CD4-positive, CD25-positive, alpha-beta regulatory T cell (primary cell): ENCODE data around the gene LMNTD1. TPM values are rescaled to one million over a fixed set of nuclear protein-coding genes. Genes with fewer than 3 reads are reported as not detected.
A peak's percentile ranks its signal among the peaks of the same experiment; 100 is the strongest.
"Not testable (repeated sequence)": the region's sequence is repeated elsewhere in the genome, so short reads cannot be mapped to it uniquely, and the experiment has no call there.

ENCODE experiments used
- ATAC-seq, 2 donors: fragments of 150-1000 bp; cut with Tn5 transposase; one replicate each; pipeline ENCODE4 v1.10.0; 2021; ENCODE audit warnings: low read depth in 2 of 2, moderate number of reproducible peaks in 2 of 2, moderate library complexity in 1 of 2
- DNase-seq, 3 donors: peaks; one replicate each; pipeline versions ENCODE4 v3.0.0 to v3.0.0-alpha.2; 2012 to 2022; ENCODE audit warnings: mixed read lengths in 1 of 3
- H3K27ac ChIP-seq: one replicate; pipeline ENCODE4 v1.7.0; 2013; ENCODE audit warnings: mild to moderate bottlenecking, low read length; ENCODE audit not compliant: insufficient read depth, poor library complexity, severe bottlenecking
- H3K27me3 ChIP-seq: one replicate; pipeline ENCODE4 v1.7.0; 2013; ENCODE audit warnings: low read length; ENCODE audit not compliant: control insufficient read depth, insufficient read depth
- H3K36me3 ChIP-seq: one replicate; pipeline ENCODE4 v1.7.0; 2013; ENCODE audit warnings: mild to moderate bottlenecking, low read length, moderate library complexity; ENCODE audit not compliant: control insufficient read depth, insufficient read depth
- H3K4me1 ChIP-seq: 2 replicates; pipeline ENCODE4 v1.7.0; 2013; ENCODE audit warnings: mild to moderate bottlenecking, low read length; ENCODE audit not compliant: insufficient read depth, control insufficient read depth, poor library complexity, severe bottlenecking
- H3K4me3 ChIP-seq: one replicate; pipeline ENCODE4 v1.7.0; 2013; ENCODE audit warnings: low read depth, mild to moderate bottlenecking, low read length, moderate library complexity
- H3K9me3 ChIP-seq, 2 experiments: 1 replicate in 1 of 2; 2 replicates in 1 of 2; pipeline ENCODE4 v1.7.0; 2013; ENCODE audit warnings: low read length in 2 of 2, mild to moderate bottlenecking in 1 of 2, moderate library complexity in 1 of 2; ENCODE audit not compliant: control insufficient read depth in 2 of 2
- H3K27ac Mint-ChIP-seq, 3 donors: one replicate each; pipeline ENCODE4 v1.8.0; 2020 to 2022; ENCODE audit warnings: mild to moderate bottlenecking in 3 of 3, mixed read lengths in 3 of 3, moderate library complexity in 2 of 3
- H3K27me3 Mint-ChIP-seq: one replicate; pipeline ENCODE4 v1.8.0; 2022; ENCODE audit warnings: mild to moderate bottlenecking, mixed read lengths
- H3K36me3 Mint-ChIP-seq: one replicate; pipeline ENCODE4 v1.8.0; 2020; ENCODE audit warnings: mixed read lengths
- H3K4me1 Mint-ChIP-seq, 4 donors: one replicate each; pipeline ENCODE4 v1.8.0; 2020 to 2022; ENCODE audit warnings: mixed read lengths in 4 of 4, mild to moderate bottlenecking in 1 of 4
- H3K4me3 Mint-ChIP-seq, 4 donors: one replicate each; pipeline ENCODE4 v1.8.0; 2020 to 2022; ENCODE audit warnings: mild to moderate bottlenecking in 4 of 4, mixed read lengths in 4 of 4, moderate library complexity in 3 of 4
- H3K9me3 Mint-ChIP-seq, 7 donors: one replicate each; pipeline ENCODE4 v1.8.0; 2020 to 2022; ENCODE audit warnings: mixed read lengths in 7 of 7, mild to moderate bottlenecking in 3 of 7, moderate library complexity in 2 of 7
- polyA plus RNA-seq, 4 donors: library from polyadenylated mRNA; unstranded; fragments of 300-500 nt; fragmentation: Illumina TruSeq; gene quantifications; one replicate each; pipeline ENCODE4 v1.2.3, GENCODE V29; 2021
- total RNA-seq: library from RNA; stranded (reverse); gene quantifications from one replicate; pipeline ENCODE4 v1.2.3, GENCODE V29; 2022

The LMNTD1 gene
- total and polyA plus RNA-seq, 5 donors from 2014 or later: not detected

DNA sequence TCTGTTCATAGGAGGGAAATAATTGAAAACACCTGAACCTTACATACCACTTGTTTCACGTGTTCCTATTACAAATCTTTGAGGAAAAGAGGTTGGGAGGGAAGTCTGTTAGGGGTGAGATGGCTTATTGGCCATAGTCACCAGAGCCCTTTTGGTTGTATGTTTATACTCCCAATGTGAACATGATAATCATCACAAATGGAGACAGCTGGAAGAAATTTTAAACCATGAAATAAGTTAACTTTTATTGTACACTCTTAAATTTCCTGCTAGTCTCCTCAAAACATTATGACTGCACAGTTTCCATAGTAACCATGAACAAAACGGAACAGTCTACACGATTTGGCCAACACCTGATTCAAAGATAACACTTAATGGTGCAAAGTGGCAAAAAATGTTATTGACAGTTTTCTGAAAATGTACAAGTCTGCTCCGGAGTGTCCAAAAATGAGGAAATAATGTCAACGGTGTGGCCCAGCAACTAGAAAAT lies 56.9 kb downstream of the LMNTD1 start:
- H3K27ac Mint-ChIP-seq: no peak overlapping the region
- Histone ChIP-seq H3K27me3 (no peaks in the 10 kb centered on the region), H3K36me3 (no peaks in the 10 kb centered on the region), H3K4me3 (no peak overlapping the region), H3K4me1 (no peaks in the 10 kb centered on the region), H3K9me3 (no peaks in the 10 kb centered on the region), H3K27ac (no peak overlapping the region)
- H3K27me3 Mint-ChIP-seq: peaks cover 5% of the 10 kb centered on the region
- DNase-seq: peak in 1 of 3 donors; percentile 9
- peak overlapping the region in 1 of 4 donors; percentile 52 for H3K4me3 Mint-ChIP-seq
- H3K4me1 Mint-ChIP-seq: no peaks in the 10 kb centered on the region
- ATAC-seq: no peak
- H3K36me3 Mint-ChIP-seq: no peaks in the 10 kb centered on the region
- peaks cover 0 to 3% (median 0%) of the 10 kb centered on the region in 7 donors for H3K9me3 Mint-ChIP-seq

DNA sequence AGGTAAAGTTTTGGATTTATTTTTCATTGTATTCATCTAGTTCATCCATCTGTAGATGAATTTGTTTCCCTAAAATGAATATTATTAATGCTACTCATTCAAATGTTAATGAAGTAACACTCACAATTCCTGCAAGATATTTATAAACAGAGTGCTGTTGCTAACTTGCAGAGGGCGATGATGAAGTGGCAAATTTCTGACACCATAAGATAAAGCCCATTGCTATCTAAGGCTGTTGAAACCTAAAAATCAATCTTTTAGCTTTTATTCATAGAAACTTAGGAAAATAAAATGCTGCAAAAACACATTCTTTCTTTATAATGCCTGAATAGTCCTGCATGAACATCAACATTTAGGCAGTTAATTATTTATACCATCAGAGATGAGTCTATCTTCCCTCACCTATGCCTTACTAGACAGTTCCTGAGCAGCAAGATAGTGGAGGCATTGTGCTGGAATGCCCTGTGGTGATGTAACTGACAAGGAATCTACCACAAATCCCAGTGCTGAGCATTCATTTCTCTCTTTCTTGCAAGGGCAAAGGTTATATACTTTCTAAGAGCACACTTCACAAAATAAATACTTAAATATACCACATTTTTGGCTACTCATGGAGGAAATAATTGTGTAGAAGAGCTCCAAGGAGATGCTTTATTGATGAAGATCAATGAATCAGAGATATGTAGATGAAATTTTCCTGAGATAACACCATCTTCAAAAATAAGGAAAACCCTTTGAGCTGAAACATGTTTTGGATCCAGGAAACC lies 57.6 kb downstream of the LMNTD1 start:
- no peak overlapping the region for H3K27ac Mint-ChIP-seq
- no peak overlapping the region for H3K4me3 Mint-ChIP-seq

DNA sequence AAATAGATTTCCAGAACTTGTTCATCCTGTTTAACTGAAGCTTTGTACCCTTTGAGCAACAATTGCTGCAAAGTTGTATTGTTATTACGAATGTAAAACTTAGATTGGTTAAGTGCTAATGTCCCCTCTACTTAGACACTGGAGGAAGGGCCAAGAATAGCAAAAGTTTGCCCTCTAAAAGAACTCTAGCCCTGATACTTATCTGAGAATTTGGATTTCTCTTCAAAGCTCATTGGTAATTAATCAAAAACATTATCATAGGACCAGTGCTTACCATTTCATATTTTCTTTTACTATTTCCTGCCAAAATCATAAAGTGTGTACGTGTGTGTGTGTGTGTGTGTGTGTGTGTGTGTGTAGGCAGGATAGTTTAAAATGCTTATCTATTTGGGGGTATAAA lies 58.2 kb downstream of the LMNTD1 start:
- no peak overlapping the region for H3K4me3 ChIP-seq
- no peak overlapping the region for H3K27ac Mint-ChIP-seq
- no peak for ATAC-seq
- no peak for DNase-seq
- H3K4me1 ChIP-seq: no peaks in the 10 kb centered on the region
- H3K9me3 ChIP-seq: no peaks in the 10 kb centered on the region
- H3K27ac ChIP-seq: no peak overlapping the region
- no peaks in the 10 kb centered on the region for H3K36me3 ChIP-seq
- peaks cover 0 to 3% (median 0%) of the 10 kb centered on the region in 7 donors for H3K9me3 Mint-ChIP-seq
- no peaks in the 10 kb centered on the region for H3K36me3 Mint-ChIP-seq
- no peaks in the 10 kb centered on the region for H3K27me3 ChIP-seq
- H3K27me3 Mint-ChIP-seq: peaks cover 5% of the 10 kb centered on the region
- H3K4me3 Mint-ChIP-seq: no peak overlapping the region
- H3K4me1 Mint-ChIP-seq: no peaks in the 10 kb centered on the region

More for the DNA sequence above, 57.6 kb downstream of the LMNTD1 start:
- H3K27me3 Mint-ChIP-seq: peaks cover 5% of the 10 kb centered on the region
- no peaks in the 10 kb centered on the region for H3K36me3 ChIP-seq
- no peaks in the 10 kb centered on the region for H3K9me3 ChIP-seq
- peaks cover 0 to 3% (median 0%) of the 10 kb centered on the region in 7 donors for H3K9me3 Mint-ChIP-seq
- no peaks in the 10 kb centered on the region for H3K4me1 ChIP-seq
- H3K27me3 ChIP-seq: no peaks in the 10 kb centered on the region
- H3K4me1 Mint-ChIP-seq: no peaks in the 10 kb centered on the region
- no peak overlapping the region for H3K4me3 ChIP-seq
- H3K27ac ChIP-seq: no peak overlapping the region
- ATAC-seq (no peak), DNase-seq (no peak)
- no peaks in the 10 kb centered on the region for H3K36me3 Mint-ChIP-seq

DNA sequence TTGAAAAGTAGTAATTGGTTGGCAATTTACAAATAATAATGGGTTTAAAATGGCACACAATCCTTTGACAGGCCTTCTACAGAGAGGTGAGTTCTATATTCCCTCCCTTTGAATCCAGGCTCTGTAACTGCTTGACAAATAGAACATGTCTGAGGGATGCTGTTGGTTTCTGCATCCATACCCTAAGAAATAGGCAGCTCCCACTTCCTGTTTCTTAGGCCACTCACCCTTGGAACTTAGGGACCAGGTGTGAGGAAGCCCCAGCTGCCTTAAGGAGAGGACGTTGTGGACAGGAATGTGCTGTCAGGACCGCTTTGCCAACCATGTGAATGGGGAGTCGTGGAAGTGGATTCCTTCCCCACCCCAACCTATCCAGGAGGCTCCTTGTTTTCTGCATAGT lies 59.4 kb downstream of the LMNTD1 start:
- no peak for DNase-seq
- Histone ChIP-seq H3K36me3 (no peaks in the 10 kb centered on the region), H3K4me3 (no peak overlapping the region), H3K27ac (no peak overlapping the region), H3K9me3 (no peaks in the 10 kb centered on the region), H3K4me1 (no peaks in the 10 kb centered on the region), H3K27me3 (no peaks in the 10 kb centered on the region)
- ATAC-seq: no peak
- H3K9me3 Mint-ChIP-seq: peaks cover 0 to 3% (median 0%) of the 10 kb centered on the region in 7 donors
- H3K27me3 Mint-ChIP-seq: peaks cover 5% of the 10 kb centered on the region
- no peak overlapping the region for H3K27ac Mint-ChIP-seq
- no peaks in the 10 kb centered on the region for H3K36me3 Mint-ChIP-seq
- no peak overlapping the region for H3K4me3 Mint-ChIP-seq
- H3K4me1 Mint-ChIP-seq: no peaks in the 10 kb centered on the region

DNA sequence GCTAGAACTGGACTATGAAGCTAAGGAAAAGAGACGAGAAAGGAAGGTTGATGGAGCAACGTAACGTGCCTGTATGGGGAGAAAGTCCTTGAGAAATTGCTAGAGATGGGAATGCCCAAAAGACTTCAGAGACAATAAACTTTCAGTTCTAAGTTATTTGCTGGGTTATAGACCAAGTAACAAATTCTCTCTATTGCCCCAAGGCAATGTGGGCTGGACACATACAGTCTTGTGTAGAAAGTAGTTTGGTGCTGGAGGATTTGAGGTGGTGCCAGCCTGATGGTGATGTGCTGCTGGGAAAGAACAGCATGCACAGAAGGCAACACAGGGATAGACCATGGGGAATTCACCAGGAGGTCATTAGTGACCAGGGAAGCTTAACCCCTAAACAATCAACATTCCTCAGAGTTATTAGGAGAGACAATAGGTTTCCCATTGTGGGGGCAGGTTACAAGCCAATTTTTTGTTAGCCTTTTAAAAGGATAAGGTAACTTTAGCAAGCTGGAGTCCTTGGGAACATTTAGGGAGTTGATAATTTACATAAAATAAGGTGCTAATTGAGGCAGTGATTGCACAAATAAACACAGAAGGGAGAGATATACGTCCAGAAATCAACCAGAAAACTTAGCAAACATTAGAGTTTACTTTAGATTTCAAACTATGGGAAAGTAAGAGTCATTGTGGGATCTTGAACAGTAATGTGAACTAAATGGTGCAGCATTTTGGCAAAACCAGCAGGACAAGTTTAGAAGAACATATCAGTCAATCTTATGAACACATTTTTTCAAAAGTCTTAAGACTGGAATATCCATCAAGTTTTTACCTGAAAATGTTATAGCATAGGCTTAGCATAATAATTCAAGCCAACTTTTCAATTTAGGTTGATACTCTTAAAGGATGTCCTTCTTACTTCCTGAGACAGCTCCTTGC lies 61.4 kb downstream of the LMNTD1 start:
- H3K27me3 Mint-ChIP-seq: no peaks in the 10 kb centered on the region
- H3K4me3 ChIP-seq: no peak overlapping the region
- no peaks in the 10 kb centered on the region for H3K27me3 ChIP-seq
- DNase-seq: no peak
- no peaks in the 10 kb centered on the region for H3K4me1 Mint-ChIP-seq
- peak overlapping the region in 1 of 3 donors; percentile 9 for H3K27ac Mint-ChIP-seq
- H3K27ac ChIP-seq: no peak overlapping the region
- H3K36me3 ChIP-seq: no peaks in the 10 kb centered on the region
- H3K9me3 Mint-ChIP-seq: peaks cover 0 to 3% (median 0%) of the 10 kb centered on the region in 7 donors
- no peak for ATAC-seq
- H3K4me1 ChIP-seq: no peaks in the 10 kb centered on the region
- no peak overlapping the region for H3K4me3 Mint-ChIP-seq
- H3K36me3 Mint-ChIP-seq: no peaks in the 10 kb centered on the region
- H3K9me3 ChIP-seq: no peaks in the 10 kb centered on the region

DNA sequence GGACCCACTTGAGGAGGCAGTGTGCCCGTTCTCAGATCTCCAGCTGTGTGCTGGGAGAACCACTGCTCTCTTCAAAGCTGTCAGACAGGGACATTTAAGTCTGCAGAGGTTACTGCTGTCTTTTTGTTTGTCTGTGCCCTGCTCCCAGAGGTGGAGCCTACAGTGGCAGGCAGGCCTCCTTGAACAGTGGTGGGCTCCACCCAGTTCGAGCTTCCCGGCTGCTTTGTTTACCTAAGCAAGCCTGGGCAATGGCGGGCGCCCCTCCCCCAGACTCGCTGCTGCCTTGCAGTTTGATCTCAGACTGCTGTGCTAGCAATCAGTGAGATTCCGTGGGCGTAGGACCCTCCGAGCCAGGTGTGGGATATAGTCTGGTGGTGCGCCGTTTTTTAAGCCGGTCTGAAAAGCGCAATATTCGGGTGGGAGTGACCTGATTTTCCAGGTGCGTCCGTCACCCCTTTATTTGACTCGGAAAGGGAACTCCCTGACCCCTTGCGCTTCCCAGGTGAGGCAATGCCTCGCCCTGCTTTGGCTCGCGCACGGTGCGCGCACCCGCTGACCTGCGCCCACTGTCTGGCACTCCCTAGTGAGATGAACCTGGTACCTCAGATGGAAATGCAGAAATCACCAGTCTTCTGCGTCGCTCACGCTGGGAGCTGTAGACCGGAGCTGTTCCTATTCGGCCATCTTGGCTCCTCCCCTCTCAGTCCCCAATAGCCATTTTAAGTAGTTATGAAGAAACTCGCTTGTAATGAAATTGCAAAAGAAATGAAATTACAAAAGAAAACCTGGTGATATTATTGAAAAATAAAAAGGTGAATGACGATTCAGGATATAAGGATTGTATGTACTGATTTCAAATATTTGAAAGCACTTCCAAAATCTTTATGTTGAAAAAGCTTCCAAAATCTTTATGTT lies 63.9 kb downstream of the LMNTD1 start:
- H3K4me3 Mint-ChIP-seq, H3K27ac ChIP-seq, DNase-seq, H3K27me3 ChIP-seq, H3K36me3 ChIP-seq, H3K27me3 Mint-ChIP-seq, H3K9me3 ChIP-seq, H3K4me1 ChIP-seq, H3K4me1 Mint-ChIP-seq, H3K9me3 Mint-ChIP-seq, H3K36me3 Mint-ChIP-seq, H3K4me3 ChIP-seq, H3K27ac Mint-ChIP-seq, ATAC-seq: not testable (repeated sequence)

DNA sequence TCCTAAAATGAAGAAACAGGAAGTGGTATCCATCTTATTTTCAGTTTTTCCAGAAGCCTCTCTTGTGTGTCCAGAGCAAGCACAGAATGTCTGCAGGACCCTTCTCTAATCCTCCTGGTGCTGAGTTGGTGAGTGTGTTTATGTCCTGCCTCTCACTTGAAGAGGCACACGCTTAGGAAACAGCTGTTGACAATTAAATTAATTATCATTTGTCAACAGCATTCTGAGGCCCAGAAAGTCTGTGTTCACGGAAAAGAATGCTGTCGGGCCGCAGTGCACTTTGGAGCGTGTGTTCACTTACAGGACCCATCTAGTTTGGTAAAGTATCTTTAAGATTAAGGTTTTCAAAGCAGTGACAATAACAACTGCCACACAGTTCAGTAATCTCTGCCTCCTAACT lies 70.5 kb downstream of the LMNTD1 start:
- Histone ChIP-seq H3K36me3 (no peaks in the 10 kb centered on the region), H3K27ac (no peak overlapping the region), H3K4me1 (no peaks in the 10 kb centered on the region), H3K9me3 (no peaks in the 10 kb centered on the region), H3K4me3 (no peak overlapping the region), H3K27me3 (no peaks in the 10 kb centered on the region)
- Mint-ChIP-seq H3K27me3 (no peaks in the 10 kb centered on the region), H3K4me3 (no peak overlapping the region), H3K4me1 (no peaks in the 10 kb centered on the region), H3K36me3 (no peaks in the 10 kb centered on the region), H3K9me3 (peaks cover 0 to 4% (median 0%) of the 10 kb centered on the region in 7 donors), H3K27ac (no peak overlapping the region)
- ATAC-seq: no peak
- DNase-seq: no peak
